H9 (cell line): ENCODE results near the gene C5orf58. TPM values are rescaled to one million over a fixed set of nuclear protein-coding genes. Genes with fewer than 3 reads are reported as not detected.

ENCODE experiments used
- DNase-seq: peaks from one replicate; pipeline ENCODE4 v3.0.0-alpha.2; 2017
- H2AFZ ChIP-seq: one replicate; pipeline ENCODE4 v1.6.1; 2013; ENCODE audit warnings: mild to moderate bottlenecking, low read length, control low read depth, moderate library complexity
- H2AK5ac ChIP-seq: 2 replicates; pipeline ENCODE4 v1.6.1; 2013; ENCODE audit warnings: low read length, control low read depth, mixed read lengths; ENCODE audit not compliant: insufficient read length
- H2BK120ac ChIP-seq: one replicate; pipeline ENCODE4 v1.6.1; 2013; ENCODE audit warnings: low read depth, mild to moderate bottlenecking, low read length, control low read depth, inconsistent platforms; ENCODE audit not compliant: poor library complexity, severe bottlenecking
- H2BK12ac ChIP-seq: 2 replicates; pipeline ENCODE4 v1.6.1; 2013; ENCODE audit warnings: low read length, control low read depth, mixed read lengths, low read depth; ENCODE audit not compliant: insufficient read length
- H2BK15ac ChIP-seq: 2 replicates; pipeline ENCODE4 v1.6.1; 2013; ENCODE audit warnings: low read depth, low read length, control low read depth
- H2BK20ac ChIP-seq: one replicate; pipeline ENCODE4 v1.6.1; 2013; ENCODE audit warnings: low read depth, mild to moderate bottlenecking, low read length, control low read depth, inconsistent platforms; ENCODE audit not compliant: poor library complexity, severe bottlenecking
- H2BK5ac ChIP-seq: 2 replicates; pipeline ENCODE4 v1.6.1; 2013; ENCODE audit warnings: low read length, control low read depth, mixed read lengths; ENCODE audit not compliant: insufficient read length
- H3K14ac ChIP-seq: 2 replicates; pipeline ENCODE4 v1.6.1; 2013; ENCODE audit warnings: low read length, control low read depth; ENCODE audit not compliant: insufficient read depth
- H3K18ac ChIP-seq: 2 replicates; pipeline ENCODE4 v1.6.1; 2013; ENCODE audit warnings: low read depth, mild to moderate bottlenecking, mixed read lengths, low read length, control low read depth; ENCODE audit not compliant: insufficient read length
- H3K23ac ChIP-seq: 2 replicates; pipeline ENCODE4 v1.6.1; 2013; ENCODE audit warnings: low read length, control low read depth, mixed read lengths, low read depth; ENCODE audit not compliant: insufficient read length
- H3K23me2 ChIP-seq: 2 replicates; pipeline ENCODE4 v1.6.1; 2013; ENCODE audit warnings: low read depth, mild to moderate bottlenecking, mixed read lengths, low read length, control low read depth; ENCODE audit not compliant: insufficient read length, poor library complexity, severe bottlenecking
- H3K27ac ChIP-seq: 2 replicates; pipeline ENCODE4 v1.5.1; 2013; ENCODE audit warnings: low read length, control low read depth, mixed read lengths, low read depth; ENCODE audit not compliant: insufficient read length
- H3K27me3 ChIP-seq: 2 replicates; pipeline ENCODE4 v1.6.1; 2013; ENCODE audit warnings: low read length, control low read depth, inconsistent platforms; ENCODE audit not compliant: insufficient read depth
- H3K4ac ChIP-seq: 2 replicates; pipeline ENCODE4 v1.6.1; 2013; ENCODE audit warnings: low read depth, mild to moderate bottlenecking, control low read depth, inconsistent platforms, low read length, moderate library complexity
- H3K4me1 ChIP-seq: 2 replicates; pipeline ENCODE4 v1.6.1; 2013; ENCODE audit warnings: low read length, control low read depth, inconsistent platforms; ENCODE audit not compliant: insufficient read depth
- H3K4me2 ChIP-seq: 2 replicates; pipeline ENCODE4 v1.6.1; 2013; ENCODE audit warnings: low read length, control low read depth, mixed read lengths; ENCODE audit not compliant: insufficient read length, insufficient read depth
- H3K56ac ChIP-seq: 2 replicates; pipeline ENCODE4 v1.6.1; 2013; ENCODE audit warnings: low read depth, mild to moderate bottlenecking, mixed read lengths, low read length, control low read depth; ENCODE audit not compliant: insufficient read length
- H3K79me1 ChIP-seq: 2 replicates; pipeline ENCODE4 v1.6.1; 2013; ENCODE audit warnings: low read depth, mild to moderate bottlenecking, moderate library complexity, low read length, control low read depth, inconsistent platforms; ENCODE audit not compliant: insufficient read depth, poor library complexity, severe bottlenecking
- H3K79me2 ChIP-seq: 2 replicates; pipeline ENCODE4 v1.6.1; 2013; ENCODE audit warnings: low read length, control low read depth, inconsistent platforms; ENCODE audit not compliant: insufficient read depth
- H3K9ac ChIP-seq: 2 replicates; pipeline ENCODE4 v1.6.1; 2013; ENCODE audit warnings: low read length, control low read depth, mixed read lengths; ENCODE audit not compliant: insufficient read length; ENCODE audit errors: extremely low read depth
- H3K9me3 ChIP-seq: one replicate; pipeline ENCODE4 v1.6.1; 2013; ENCODE audit warnings: low read depth, low read length, inconsistent platforms; ENCODE audit not compliant: control insufficient read depth
- H3T11ph ChIP-seq: one replicate; pipeline ENCODE4 v1.6.1; 2013; ENCODE audit warnings: mild to moderate bottlenecking, low read length, control low read depth, inconsistent platforms
- H4K20me1 ChIP-seq: one replicate; pipeline ENCODE4 v1.6.1; 2013; ENCODE audit not compliant: control insufficient read depth, insufficient read length, insufficient read depth
- H4K5ac ChIP-seq: 2 replicates; pipeline ENCODE4 v1.6.1; 2013; ENCODE audit warnings: low read depth, mild to moderate bottlenecking, mixed read lengths, low read length, control low read depth; ENCODE audit not compliant: insufficient read length
- H4K8ac ChIP-seq: replicated peaks from 2 replicates; pipeline ENCODE4 v1.6.1; 2013; ENCODE audit warnings: low read length, control low read depth, mixed read lengths, low read depth; ENCODE audit not compliant: insufficient read length
- H4K91ac ChIP-seq: 2 replicates; pipeline ENCODE4 v1.6.1; 2013; ENCODE audit warnings: low read depth, mild to moderate bottlenecking, moderate library complexity, mixed read lengths, low read length, control low read depth; ENCODE audit not compliant: insufficient read length
- H3K27ac Mint-ChIP-seq, 3 experiments: 2 replicates in 2 of 3; 3 replicates in 1 of 3; pipeline ENCODE4 v1.8.0; 2020 to 2021; ENCODE audit warnings: mixed read lengths in 3 of 3, mild to moderate bottlenecking in 1 of 3, moderate library complexity in 1 of 3
- H3K27me3 Mint-ChIP-seq: 2 replicates; pipeline ENCODE4 v1.8.0; 2021; ENCODE audit warnings: low read depth, mild to moderate bottlenecking, moderate library complexity, mixed read lengths
- H3K36me3 Mint-ChIP-seq, 3 experiments: 2 replicates in 2 of 3; 3 replicates in 1 of 3; pipeline ENCODE4 v1.8.0; 2020 to 2021; ENCODE audit warnings: low read depth in 3 of 3, mixed read lengths in 3 of 3; ENCODE audit not compliant: insufficient read depth in 1 of 3
- H3K4me1 Mint-ChIP-seq, 2 experiments: 2 replicates each; pipeline ENCODE4 v1.8.0; 2020; ENCODE audit warnings: mixed read lengths in 2 of 2
- H3K4me3 Mint-ChIP-seq, 2 experiments: 2 replicates in 1 of 2; 3 replicates in 1 of 2; pipeline ENCODE4 v1.8.0; 2020 to 2021; ENCODE audit warnings: mild to moderate bottlenecking in 2 of 2, mixed read lengths in 2 of 2, moderate library complexity in 1 of 2
- H3K9me3 Mint-ChIP-seq, 2 experiments: 2 replicates in 1 of 2; 3 replicates in 1 of 2; pipeline ENCODE4 v1.8.0; 2020; ENCODE audit warnings: mild to moderate bottlenecking in 2 of 2, mixed read lengths in 2 of 2, moderate library complexity in 1 of 2
- WGBS: extraction: QIAGEN DNeasy Blood & Tissue Kit; methylation state at CpG from one replicate; pipeline ENCODE4 v1.1.7; 2013; ENCODE audit warnings: missing lambda C conversion rate, low lambda C conversion rate, mixed read lengths; ENCODE audit not compliant: insufficient read length; ENCODE audit errors: extremely low coverage; 5-methylcytosine and 5-hydroxymethylcytosine counted together
- total RNA-seq: library from RNA; stranded (reverse); gene quantifications from 2 replicates; pipeline ENCODE4 v1.2.1, GENCODE V29; 2021
- TF ChIP-seq, protein P1 (sequence below): fragments of 200-600 bp; sonication (generic); conservative IDR thresholded peaks from 3 replicates; pipeline ENCODE4 v1.8.0; 2021; ENCODE audit warnings: antibody characterized with exemption, mild to moderate bottlenecking

The C5orf58 gene
- total RNA-seq, 1 experiment from 2014 or later = 0.90 TPM

GRCh38 chr5:170201311-170201710 is 31.5 kb upstream of the C5orf58 start:
- Histone ChIP-seq H2BK5ac (no peak overlapping the region), H3K4me1 (no peaks in the 10 kb centered on the region), H3K23me2 (no peaks in the 10 kb centered on the region), H2AFZ (no peak overlapping the region), H4K20me1 (no peaks in the 10 kb centered on the region), H3K56ac (no peak overlapping the region), H3K23ac (no peak overlapping the region), H2BK15ac (no peak overlapping the region), H3K9ac (no peak overlapping the region), H3K27ac (no peak overlapping the region), H3K18ac (no peak overlapping the region), H3K4me2 (no peak overlapping the region), H3K14ac (no peak overlapping the region), H3K9me3 (no peaks in the 10 kb centered on the region), H3K4ac (no peak overlapping the region), H4K5ac (no peak overlapping the region), H2AK5ac (no peak overlapping the region), H3T11ph (no peak overlapping the region), H2BK12ac (no peak overlapping the region), H2BK120ac (no peak overlapping the region), H4K91ac (no peak overlapping the region), H4K8ac (no peak overlapping the region), H3K27me3 (no peaks in the 10 kb centered on the region), H3K79me1 (no peaks in the 10 kb centered on the region), H3K79me2 (no peaks in the 10 kb centered on the region), H2BK20ac (no peak overlapping the region)
- TF ChIP-seq, protein P1, sequence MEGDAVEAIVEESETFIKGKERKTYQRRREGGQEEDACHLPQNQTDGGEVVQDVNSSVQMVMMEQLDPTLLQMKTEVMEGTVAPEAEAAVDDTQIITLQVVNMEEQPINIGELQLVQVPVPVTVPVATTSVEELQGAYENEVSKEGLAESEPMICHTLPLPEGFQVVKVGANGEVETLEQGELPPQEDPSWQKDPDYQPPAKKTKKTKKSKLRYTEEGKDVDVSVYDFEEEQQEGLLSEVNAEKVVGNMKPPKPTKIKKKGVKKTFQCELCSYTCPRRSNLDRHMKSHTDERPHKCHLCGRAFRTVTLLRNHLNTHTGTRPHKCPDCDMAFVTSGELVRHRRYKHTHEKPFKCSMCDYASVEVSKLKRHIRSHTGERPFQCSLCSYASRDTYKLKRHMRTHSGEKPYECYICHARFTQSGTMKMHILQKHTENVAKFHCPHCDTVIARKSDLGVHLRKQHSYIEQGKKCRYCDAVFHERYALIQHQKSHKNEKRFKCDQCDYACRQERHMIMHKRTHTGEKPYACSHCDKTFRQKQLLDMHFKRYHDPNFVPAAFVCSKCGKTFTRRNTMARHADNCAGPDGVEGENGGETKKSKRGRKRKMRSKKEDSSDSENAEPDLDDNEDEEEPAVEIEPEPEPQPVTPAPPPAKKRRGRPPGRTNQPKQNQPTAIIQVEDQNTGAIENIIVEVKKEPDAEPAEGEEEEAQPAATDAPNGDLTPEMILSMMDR = no peak
- H3K27ac Mint-ChIP-seq = no peak overlapping the region
- H3K9me3 Mint-ChIP-seq = no peaks in the 10 kb centered on the region
- no peak overlapping the region for H3K4me3 Mint-ChIP-seq
- no peak for DNase-seq
- peaks cover 0 to 10% of the 10 kb centered on the region in 2 experiments; a peak in 2 of 4 replicates for H3K4me1 Mint-ChIP-seq
- H3K27me3 Mint-ChIP-seq = peaks cover 17% of the 10 kb centered on the region
- no peaks in the 10 kb centered on the region for H3K36me3 Mint-ChIP-seq
- WGBS = no CpG with 5 or more reads among the region's 2 CpGs
